ENCODE data around the gene PNPLA2. TPM values are rescaled to one million over a fixed set of nuclear protein-coding genes. Genes with fewer than 3 reads are reported as not detected.

The PNPLA2 gene, protein sequence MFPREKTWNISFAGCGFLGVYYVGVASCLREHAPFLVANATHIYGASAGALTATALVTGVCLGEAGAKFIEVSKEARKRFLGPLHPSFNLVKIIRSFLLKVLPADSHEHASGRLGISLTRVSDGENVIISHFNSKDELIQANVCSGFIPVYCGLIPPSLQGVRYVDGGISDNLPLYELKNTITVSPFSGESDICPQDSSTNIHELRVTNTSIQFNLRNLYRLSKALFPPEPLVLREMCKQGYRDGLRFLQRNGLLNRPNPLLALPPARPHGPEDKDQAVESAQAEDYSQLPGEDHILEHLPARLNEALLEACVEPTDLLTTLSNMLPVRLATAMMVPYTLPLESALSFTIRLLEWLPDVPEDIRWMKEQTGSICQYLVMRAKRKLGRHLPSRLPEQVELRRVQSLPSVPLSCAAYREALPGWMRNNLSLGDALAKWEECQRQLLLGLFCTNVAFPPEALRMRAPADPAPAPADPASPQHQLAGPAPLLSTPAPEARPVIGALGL
- total RNA-seq = 18.8 TPM in 2 replicates

DNA sequence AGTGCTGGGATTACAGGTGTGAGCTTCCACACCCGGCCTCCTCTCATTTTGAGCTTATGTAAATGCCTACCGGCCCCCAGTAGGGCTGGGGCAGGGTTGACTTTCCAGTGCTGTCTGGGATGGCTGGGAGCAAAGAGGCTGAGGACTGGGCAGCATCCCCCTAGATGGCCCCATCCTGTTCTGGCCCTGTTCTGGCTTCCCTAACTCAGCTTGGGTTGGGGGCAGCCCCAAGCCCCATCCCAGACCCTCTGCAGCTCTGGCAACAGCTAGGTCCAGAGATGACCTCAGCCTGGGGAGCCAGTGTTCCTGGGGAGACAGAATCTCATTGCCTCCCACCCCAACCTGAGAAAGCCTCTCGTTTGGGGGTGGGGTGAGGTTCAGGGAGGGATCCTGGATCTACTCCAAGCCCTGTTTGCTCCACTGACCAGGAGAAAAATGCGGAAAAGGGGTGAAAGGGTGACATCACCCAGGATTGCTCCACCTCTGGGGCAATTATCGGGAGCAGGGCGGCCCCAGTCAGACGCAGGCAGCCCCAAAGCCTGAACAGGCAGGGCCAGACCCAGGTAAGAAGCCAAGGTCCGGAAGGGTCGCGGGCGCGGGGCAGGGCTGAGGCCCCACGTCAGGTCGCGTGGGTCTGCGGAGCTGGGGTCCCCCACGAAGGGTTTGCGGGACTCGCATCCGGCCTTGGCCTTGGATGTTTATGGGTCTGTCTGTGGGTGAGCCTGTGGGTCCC is at the start of gene PNPLA2:
Gene PNPLA2, plus strand, starts transcription at position 519 of the 733 bp plus-strand sequence. CDS start 805 bp downstream, outside the sequence.

DNA sequence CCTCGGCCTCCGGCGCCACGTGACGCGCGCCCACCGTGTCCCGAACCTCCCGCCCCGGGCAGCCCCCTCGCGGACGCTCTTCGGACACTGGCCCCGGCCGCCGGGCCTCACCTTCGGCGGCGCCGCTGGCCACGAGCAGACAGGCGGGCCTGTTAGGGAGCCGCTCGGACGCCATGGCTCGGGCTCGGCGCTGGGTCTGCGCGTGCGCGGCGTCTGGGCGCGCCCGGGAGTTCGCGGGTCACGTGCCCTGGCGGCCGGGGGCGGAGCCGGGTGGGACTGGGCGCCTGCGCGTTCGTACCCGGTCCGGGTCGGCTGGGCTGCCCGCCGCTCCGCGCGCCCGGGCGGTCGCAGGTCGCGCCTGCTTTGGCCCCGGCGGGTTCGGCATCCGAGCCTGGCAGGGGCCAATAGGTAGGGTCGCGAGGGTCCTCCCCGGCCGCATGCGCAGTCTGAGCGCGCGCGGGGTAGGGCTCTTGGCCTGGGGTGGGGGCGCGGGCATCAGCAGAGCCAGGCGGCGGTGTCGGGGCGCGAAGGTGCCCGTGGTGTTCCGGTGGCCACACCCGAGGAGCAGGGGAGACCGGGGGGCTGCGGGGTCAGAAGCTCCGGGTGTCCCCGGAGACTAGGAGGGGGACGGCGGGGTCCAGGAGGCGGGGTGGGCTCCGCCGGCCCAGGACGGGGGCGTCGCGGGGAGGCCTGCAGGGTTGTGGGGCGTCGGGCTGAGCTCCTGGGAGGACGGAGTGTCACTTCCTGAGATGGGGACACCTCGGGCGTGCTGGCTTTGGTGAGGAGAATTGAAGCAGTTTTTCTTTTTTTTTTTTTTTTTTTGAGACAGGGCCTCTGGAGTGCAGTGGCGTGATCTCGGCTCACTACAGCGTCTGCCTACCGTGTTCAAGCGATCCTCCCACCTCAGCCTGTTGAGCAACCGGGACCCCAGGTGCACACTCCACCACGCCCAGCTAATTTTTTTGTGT is 41.1 kb upstream of the PNPLA2 start, which contains the start of gene GATD1:
Gene GATD1, minus strand, starts transcription at position 200 of the 968 bp plus-strand sequence. Its CDS starts 25 bp downstream, at position 175.

DNA sequence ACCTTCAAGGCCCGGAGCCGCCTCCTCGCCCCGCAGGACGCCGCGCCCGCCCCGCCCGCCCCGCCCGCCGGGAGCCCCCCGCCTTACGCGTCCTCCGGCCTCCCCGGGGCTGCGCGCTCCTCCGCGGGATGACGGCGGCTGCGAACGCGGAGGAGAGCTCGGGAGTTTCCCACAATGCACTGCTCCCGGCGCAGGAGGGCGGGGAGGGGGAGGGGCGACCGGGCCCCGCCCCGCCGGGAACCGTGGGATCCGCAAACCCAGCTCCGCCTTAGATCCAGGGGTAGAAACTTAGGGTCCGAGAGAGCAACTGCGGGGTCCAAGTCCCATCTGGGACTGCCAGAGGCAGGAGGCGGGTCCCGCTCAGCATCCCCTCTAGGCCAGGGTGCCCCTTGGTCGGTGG is 28.8 kb upstream of the PNPLA2 start, which contains the start of gene CEND1:
Gene CEND1, minus strand, starts transcription at position 148 of the 400 bp plus-strand sequence. CDS start 1,514 bp downstream, outside the sequence.

DNA sequence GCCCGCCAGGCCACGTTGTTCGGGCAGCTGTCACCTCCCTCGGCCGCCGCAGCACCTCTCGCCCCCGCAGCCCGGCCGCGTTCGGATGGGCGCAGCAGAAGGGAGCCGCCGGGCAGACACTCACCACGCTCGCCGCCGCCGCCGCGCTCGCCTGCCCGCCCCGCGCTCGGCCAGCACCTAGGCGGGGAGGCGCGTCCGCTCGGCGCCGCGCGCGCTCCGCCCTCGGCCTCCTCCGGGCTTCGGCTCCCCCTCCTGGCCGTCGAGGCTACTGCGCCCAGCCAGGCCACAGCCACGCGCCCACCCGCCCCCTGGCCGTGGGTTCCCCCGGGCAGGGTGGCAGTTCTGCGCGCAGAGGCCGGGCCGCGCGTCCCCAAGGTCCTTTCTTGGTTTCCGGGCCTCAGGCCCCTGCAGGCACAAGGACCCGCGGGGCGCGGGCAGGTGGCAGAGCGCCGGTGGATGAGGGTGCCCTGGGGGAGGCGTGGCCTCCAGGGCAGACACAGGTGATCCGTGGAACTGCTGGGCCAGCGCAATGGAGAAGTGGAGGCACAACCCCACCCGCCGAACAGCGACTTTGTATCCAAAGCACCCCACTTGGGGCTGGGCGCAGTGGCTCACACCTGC is 20.5 kb upstream of the PNPLA2 start, which contains the start of gene SLC25A22:
Gene SLC25A22, minus strand, starts transcription at position 189 of the 621 bp plus-strand sequence. CDS start 3,275 bp downstream, outside the sequence.

DNA sequence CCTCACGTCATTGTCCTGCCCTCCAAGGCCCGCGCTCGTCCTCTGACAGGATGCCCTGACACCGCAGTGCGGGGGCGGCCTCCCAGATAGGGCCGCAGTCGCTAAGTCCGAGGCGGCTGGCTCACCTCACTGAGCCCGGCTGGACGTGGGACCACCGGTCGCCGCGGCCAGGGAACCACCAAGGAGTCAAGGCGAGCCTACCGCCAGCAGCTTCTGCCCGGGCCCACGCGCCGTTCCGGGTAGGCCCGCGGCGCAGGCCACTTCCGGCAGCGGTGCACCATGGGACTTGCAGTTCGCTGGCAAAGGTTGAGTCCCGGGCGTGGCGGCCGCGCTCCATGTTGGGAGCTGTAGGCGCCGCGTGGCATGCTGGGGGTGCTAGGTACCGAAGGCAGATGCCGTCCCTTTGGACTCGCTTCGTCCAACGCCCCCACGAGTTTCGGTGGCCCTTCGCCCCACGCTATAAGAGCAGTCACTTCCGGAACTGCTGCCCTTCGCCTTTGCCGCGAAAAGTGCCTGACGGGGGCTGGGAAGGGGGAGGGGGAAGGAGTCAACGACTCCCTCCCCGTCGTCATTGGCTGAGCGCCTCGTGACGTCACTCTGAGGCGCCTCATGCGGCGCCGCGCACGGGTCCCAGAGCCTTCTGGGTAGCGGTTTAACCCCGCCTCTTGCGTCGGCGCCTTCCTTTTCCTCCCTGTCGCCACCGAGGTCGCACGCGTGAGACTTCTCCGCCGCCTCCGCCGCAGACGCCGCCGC is 9.3 kb upstream of the PNPLA2 start, which contains the start of gene RPLP2:
Gene RPLP2, plus strand, starts transcription at position 681 of the 753 bp plus-strand sequence. CDS start 268 bp downstream, outside the sequence.

DNA sequence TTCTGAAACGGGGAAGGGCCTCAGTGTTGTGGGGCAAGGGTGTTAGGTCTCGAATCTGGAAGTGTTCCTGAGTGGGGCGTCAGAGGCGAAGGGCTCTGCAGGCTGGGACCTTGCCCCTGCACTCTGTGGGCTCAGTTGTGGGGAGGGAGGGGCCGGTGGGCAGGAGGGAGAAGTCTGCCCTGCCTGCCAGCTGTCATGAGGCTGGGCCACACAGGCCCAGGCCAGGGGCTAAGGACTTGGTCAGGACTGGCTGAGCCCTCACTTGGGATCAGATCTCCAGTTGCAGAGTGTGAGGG is 9.1 kb downstream of the PNPLA2 start, which contains the start of gene CRACR2B:
Gene CRACR2B, plus strand, starts transcription at position 23 of the 296 bp plus-strand sequence. CDS start 689 bp downstream, outside the sequence.

DNA sequence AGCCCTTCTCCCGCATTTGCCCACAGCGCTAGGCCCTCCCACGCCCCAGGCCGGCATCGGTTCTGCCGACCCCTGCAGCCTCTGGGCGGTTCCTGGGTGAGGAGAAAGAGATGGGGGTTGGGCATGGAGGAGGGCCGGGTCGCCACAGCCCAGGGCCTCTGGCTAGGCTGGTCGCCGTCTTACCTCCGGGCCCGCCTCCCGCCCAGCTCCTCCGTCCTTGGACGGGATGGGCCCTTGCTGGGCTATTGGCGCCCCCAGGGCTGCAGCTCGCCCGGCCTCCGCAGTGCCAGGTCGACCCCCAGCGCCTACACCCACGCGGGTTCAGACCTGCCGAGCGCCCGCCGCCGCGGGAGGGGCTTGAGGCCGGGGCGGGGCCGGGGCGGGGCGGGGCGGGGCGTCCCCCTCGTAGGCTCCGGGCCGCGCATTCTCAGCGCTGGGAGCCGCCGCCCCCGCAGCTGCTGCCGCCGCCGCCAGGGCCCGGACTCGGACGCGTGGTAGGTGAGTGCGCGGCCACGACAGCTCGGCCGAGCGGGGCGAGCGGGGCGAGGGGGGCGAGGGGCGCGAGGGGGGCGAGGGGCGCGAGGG is 13.9 kb downstream of the PNPLA2 start, which contains the start of gene CD151:
Gene CD151, plus strand, starts transcription at position 424 of the 585 bp plus-strand sequence. CDS start 3,118 bp downstream, outside the sequence.

DNA sequence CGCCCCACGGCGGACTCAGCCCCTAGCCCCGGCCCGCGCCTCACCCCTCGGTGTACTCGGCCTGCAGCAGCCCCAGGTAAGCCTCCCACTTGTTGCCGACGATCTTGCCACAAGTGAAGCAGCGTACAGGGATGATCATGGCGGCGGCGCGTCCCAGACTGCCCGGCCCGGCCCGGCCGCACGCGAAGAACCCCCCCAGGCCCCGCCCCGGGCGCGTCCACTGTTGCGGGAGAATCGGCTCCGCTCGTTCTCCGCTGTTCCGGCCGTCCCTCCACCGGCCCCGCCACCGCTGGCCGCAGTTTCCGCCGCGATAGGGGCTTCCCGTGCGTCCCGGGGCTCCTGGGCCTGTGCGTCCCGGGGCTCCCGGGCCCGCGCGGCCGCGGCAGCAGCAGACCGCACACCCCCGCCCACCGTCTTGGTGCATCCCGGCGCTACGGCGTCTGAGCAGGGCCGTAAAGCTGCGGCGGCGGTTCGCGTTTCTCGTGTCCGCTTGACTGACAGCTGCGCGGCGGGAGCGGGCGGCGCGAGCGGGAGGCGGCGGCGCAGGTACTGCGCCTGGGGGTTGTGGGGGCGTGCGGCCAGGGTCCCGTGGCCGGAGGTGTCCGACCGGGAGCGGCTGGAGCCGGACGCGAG is 23.8 kb downstream of the PNPLA2 start, which contains the start of the genes POLR2L and TSPAN4:
Gene POLR2L, minus strand, starts transcription at position 160 of the 633 bp plus-strand sequence. Its CDS starts 21 bp downstream, at position 139.
Gene TSPAN4, plus strand, starts transcription at position 483 of the 633 bp plus-strand sequence. CDS start 7,453 bp downstream, outside the sequence.

Other genes starting within 250 kb of the PNPLA2 start
- gene PHRF1, start 242.4 kb upstream of the PNPLA2 start, total RNA-seq = 17.9 and 18.0 TPM in 2 replicates
- 4.9 and 5.8 TPM in 2 replicates for gene IRF7, start 203.0 kb upstream of the PNPLA2 start, total RNA-seq
- not detected in 2 replicates for gene CDHR5, start 194.0 kb upstream of the PNPLA2 start, total RNA-seq
- 0.43 and 0.47 TPM in 2 replicates for gene SCT, start 191.7 kb upstream of the PNPLA2 start, total RNA-seq
- gene DRD4, start 181.6 kb upstream of the PNPLA2 start, total RNA-seq = under 0.01 TPM in 1 of 2 replicates, not detected in the other
- 28.7 and 43.7 TPM in 2 replicates for gene DEAF1, start 123.7 kb upstream of the PNPLA2 start, total RNA-seq
- 3.8 and 5.8 TPM in 2 replicates for gene TMEM80, start 123.1 kb upstream of the PNPLA2 start, total RNA-seq
- gene EPS8L2, start 112.7 kb upstream of the PNPLA2 start, total RNA-seq = 64.5 and 88.6 TPM in 2 replicates
- 127 and 174 TPM in 2 replicates for gene TALDO1, start 71.5 kb upstream of the PNPLA2 start, total RNA-seq
- 20.5 and 20.8 TPM in 2 replicates for gene GATD1, start 41.4 kb upstream of the PNPLA2 start, total RNA-seq
- gene CEND1, start 28.8 kb upstream of the PNPLA2 start, total RNA-seq = 0.69 and 2.0 TPM in 2 replicates
- 11.8 and 12.5 TPM in 2 replicates for gene SLC25A22, start 20.6 kb upstream of the PNPLA2 start, total RNA-seq
- gene PIDD1, start 13.7 kb upstream of the PNPLA2 start, total RNA-seq = 7.1 and 9.9 TPM in 2 replicates
- gene RPLP2, start 8.9 kb upstream of the PNPLA2 start, total RNA-seq = 334 and 584 TPM in 2 replicates
- gene CRACR2B, start 9.0 kb downstream of the PNPLA2 start, total RNA-seq = 0.43 and 2.4 TPM in 2 replicates
- 615 and 663 TPM in 2 replicates for gene CD151, start 14.0 kb downstream of the PNPLA2 start, total RNA-seq
- gene POLR2L, start 23.6 kb downstream of the PNPLA2 start, total RNA-seq = 324 and 475 TPM in 2 replicates
- 130 and 162 TPM in 2 replicates for gene TSPAN4, start 23.9 kb downstream of the PNPLA2 start, total RNA-seq
- gene CHID1, start 91.9 kb downstream of the PNPLA2 start, total RNA-seq = 42.7 and 63.5 TPM in 2 replicates
- gene AP2A2, start 107.0 kb downstream of the PNPLA2 start, total RNA-seq = 22.9 and 27.0 TPM in 2 replicates
- gene MUC6, start 217.8 kb downstream of the PNPLA2 start, total RNA-seq = not detected in 2 replicates

Data from bronchial smooth muscle cell (primary cell).